ENCODE data around the gene PRSS2. TPM values are rescaled to one million over a fixed set of nuclear protein-coding genes. Genes with fewer than 3 reads are reported as not detected.
A peak's percentile ranks its signal among the peaks of the same experiment; 100 is the strongest.

Gene PRSS2
- total and polyA plus RNA-seq, 4 experiments from 2014 or later, result not detected

DNA sequence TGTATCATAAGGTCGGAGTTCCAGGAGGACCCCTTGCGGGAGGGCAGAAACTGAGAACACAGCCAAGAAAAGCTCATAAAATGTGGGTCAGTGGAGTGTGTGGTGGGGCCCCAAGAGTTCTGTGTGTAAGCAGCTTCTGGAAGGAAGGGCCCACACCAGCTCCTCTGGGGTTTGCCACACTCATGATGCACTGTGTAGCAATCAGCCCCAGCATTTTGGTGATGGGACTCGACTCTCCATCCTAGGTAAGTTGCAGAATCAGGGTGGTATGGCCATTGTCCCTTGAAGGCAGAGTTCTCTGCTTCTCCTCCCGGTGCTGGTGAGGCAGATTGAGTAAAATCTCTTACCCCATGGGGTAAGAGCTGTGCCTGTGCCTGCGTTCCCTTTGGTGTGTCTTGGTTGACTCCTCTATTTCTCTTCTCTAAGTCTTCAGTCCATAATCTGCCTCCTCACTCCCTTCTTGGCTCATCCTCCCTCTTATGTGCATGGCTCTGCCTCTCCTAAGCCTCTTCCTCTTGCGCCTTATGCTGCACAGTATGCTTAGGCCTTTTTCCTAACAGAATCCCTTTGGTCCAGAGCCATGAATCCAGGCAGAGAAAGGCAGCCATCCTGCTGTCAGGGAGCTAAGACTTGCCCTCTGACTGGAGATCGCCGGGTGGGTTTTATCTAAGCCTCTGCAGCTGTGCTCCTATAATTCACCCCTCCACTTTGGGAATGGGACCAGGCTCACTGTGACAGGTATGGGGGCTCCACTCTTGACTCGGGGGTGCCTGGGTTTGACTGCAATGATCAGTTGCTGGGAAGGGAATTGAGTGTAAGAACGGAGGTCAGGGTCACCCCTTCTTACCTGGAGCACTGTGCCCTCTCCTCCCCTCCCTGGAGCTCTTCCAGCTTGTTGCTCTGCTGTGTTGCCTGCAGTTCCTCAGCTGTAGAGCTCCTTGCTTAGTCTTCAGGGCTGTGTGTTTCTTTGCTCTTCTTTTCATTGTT lies 17.8 kb downstream of the PRSS2 start:
- peak overlapping the region; percentile 83 to 85 for H3K4me3 ChIP-seq (ENCODE audit: low read length in 2 of 2)
- ChIA-PET CTCF (ENCODE audit: partially characterized antibody) (interaction anchor here (1.3 to 21.7 kb wide), 3 partner anchors 10 to 488 kb away, joined by 3 to 623 read pairs (median 18); no protein-coding TSS in a partner anchor), POLR2A (ENCODE audit: partially characterized antibody) (interaction anchor here (0.6 to 30.6 kb wide), 41 partner anchors 19 to 499 kb away, joined by 3 to 6843 read pairs (median 6); partner anchors contain the start of genes CASP2 and EPHB6)
- H3K36me3 ChIP-seq (ENCODE audit: insufficient read depth, low read length), result peaks cover 16% of the 10 kb centered on the region
- no peaks in the 10 kb centered on the region for H3K27me3 ChIP-seq (ENCODE audit: insufficient read depth, low read length)
- peak overlapping the region; percentile 99 for H3K27ac ChIP-seq (ENCODE audit: low read depth, low read length)
- H3K4me1 ChIP-seq (ENCODE audit: insufficient read depth, low read length), result peaks cover 38% of the 10 kb centered on the region
- H3K27ac Mint-ChIP-seq, result peak overlapping the region; percentile 95 to 100 (median 96)
- H3K4me3 Mint-ChIP-seq, result peak overlapping the region; percentile 90 to 100 (median 98)
- intact Hi-C loops (cut with micrococcal nuclease), result no loop called here
- H3K27me3 Mint-ChIP-seq, result no peaks in the 10 kb centered on the region
- no peaks in the 10 kb centered on the region for H3K9me3 ChIP-seq (ENCODE audit: control insufficient read depth in 1 of 2, low read length in 2 of 2)
- peaks cover 0 to 3% (median under 1%) of the 10 kb centered on the region in 8 donors for H3K9me3 Mint-ChIP-seq
- peaks cover 60 to 61% of the 10 kb centered on the region in 2 donors for H3K36me3 Mint-ChIP-seq
- H3K4me1 Mint-ChIP-seq, result peaks cover 14 to 47% (median 24%) of the 10 kb centered on the region in 4 donors
- DNase-seq, result peak in 3 of 5 donors; percentile 8 to 47 (median 25)

DNA sequence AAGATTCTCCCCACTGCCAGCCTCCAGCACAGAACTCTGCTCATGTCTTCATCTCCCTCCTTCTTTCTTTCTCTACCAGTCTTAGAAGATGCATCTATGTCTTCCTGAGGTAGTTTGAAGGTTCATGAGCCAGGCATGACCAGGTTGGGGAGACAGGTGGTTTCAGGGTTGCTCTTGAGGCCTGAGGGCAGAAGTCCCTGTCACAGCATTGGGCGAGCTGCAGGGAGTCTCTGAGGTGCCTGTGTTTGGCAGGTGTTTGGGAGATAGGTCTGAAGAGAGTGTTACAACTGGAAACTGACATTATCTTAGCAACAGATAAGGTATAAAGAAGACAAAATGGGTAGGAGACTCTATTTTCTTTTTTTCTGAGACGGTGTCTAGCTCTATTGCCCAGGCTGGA lies 18.7 kb downstream of the PRSS2 start:
- POLR2A ChIA-PET (ENCODE audit: partially characterized antibody), result interaction anchor here (0.6 to 30.6 kb wide), 30 partner anchors 19 to 498 kb away, joined by 3 to 6843 read pairs (median 8); partner anchors contain the start of genes CASP2 and EPHB6
- peak in 2 of 5 donors; percentile 23 to 50 for DNase-seq
- Mint-ChIP-seq H3K4me1 (peaks cover 19 to 54% (median 30%) of the 10 kb centered on the region in 4 donors), H3K36me3 (peaks cover 67 to 68% of the 10 kb centered on the region in 2 donors), H3K27me3 (no peaks in the 10 kb centered on the region), H3K27ac (peak overlapping the region; percentile 95 to 100 (median 96)), H3K4me3 (peak overlapping the region; percentile 90 to 100 (median 98)), H3K9me3 (peaks cover 0 to 3% (median under 1%) of the 10 kb centered on the region in 8 donors)
- CTCF ChIA-PET (ENCODE audit: partially characterized antibody), result interaction anchor here (1.3 to 21.7 kb wide), 3 partner anchors 9 to 489 kb away, joined by 3 to 623 read pairs (median 18); no protein-coding TSS in a partner anchor
- Histone ChIP-seq H3K4me1 (ENCODE audit: insufficient read depth, low read length) (peaks cover 38% of the 10 kb centered on the region), H3K27me3 (ENCODE audit: insufficient read depth, low read length) (no peaks in the 10 kb centered on the region), H3K27ac (ENCODE audit: low read depth, low read length) (peak overlapping the region; percentile 99), H3K9me3 (ENCODE audit: control insufficient read depth in 1 of 2, low read length in 2 of 2) (no peaks in the 10 kb centered on the region), H3K36me3 (ENCODE audit: insufficient read depth, low read length) (peaks cover 16% of the 10 kb centered on the region), H3K4me3 (ENCODE audit: low read length in 2 of 2) (peak overlapping the region; percentile 83 to 85)
- intact Hi-C loops (cut with micrococcal nuclease), result no loop called here

DNA sequence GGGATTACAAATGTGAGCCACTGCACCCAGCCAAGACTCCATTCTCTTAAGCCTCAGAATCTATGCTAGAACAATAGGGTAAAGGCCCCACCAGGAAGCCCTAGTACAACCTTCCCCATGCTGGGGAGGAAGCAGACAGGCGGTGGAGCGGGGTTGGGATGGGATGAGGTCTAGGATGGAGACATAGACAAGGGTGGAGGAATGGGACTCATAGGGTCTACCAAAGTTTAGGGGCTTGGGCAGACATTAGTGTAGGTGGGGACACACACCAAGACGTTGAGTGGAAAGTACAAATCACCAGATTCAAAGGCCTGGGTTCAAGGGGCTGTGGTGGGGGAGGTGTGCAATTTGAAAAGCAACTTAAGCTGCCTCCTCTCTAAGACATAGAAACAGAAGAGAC lies 19.3 kb downstream of the PRSS2 start:
- H3K27me3 ChIP-seq (ENCODE audit: insufficient read depth, low read length), result no peaks in the 10 kb centered on the region

DNA sequence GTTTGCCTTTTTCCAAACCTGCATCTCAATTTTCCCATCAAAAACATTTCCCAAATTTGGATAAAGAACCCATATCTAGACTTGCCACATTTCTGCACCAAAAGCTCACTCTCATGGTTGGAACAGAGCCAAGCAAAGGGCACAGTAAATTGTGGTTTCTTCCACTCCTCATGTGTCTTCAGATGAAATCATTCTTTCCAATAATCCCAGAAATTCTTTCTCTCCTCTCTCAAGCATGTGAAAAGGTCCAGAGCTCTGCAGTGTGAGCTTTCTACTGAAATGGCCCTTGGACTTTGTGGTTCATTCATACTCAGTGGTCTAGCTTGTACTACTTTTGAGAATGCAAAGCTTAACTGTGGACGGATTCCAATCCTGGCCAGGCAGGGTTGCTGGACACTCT lies 19.8 kb downstream of the PRSS2 start:
- ChIA-PET POLR2A (ENCODE audit: partially characterized antibody) (interaction anchor here (0.7 to 30.6 kb wide), 20 partner anchors 17 to 617 kb away, joined by 3 to 6843 read pairs (median 7); partner anchors contain the start of gene EPHB6), CTCF (ENCODE audit: partially characterized antibody) (interaction anchor here (3.4 to 21.7 kb wide), 2 partner anchors 8 to 20 kb away, joined by 18 to 623 read pairs; no protein-coding TSS in a partner anchor)
- Histone ChIP-seq H3K4me1 (ENCODE audit: insufficient read depth, low read length) (peaks cover 43% of the 10 kb centered on the region), H3K4me3 (ENCODE audit: low read length in 2 of 2) (peak overlapping the region; percentile 83 to 85), H3K9me3 (ENCODE audit: control insufficient read depth in 1 of 2, low read length in 2 of 2) (no peaks in the 10 kb centered on the region), H3K36me3 (ENCODE audit: insufficient read depth, low read length) (peaks cover 16% of the 10 kb centered on the region), H3K27ac (ENCODE audit: low read depth, low read length) (peak overlapping the region; percentile 99), H3K27me3 (ENCODE audit: insufficient read depth, low read length) (no peaks in the 10 kb centered on the region)
- Mint-ChIP-seq H3K4me3 (peak overlapping the region; percentile 90 to 100 (median 98)), H3K36me3 (peaks cover 68 to 70% of the 10 kb centered on the region in 2 donors), H3K4me1 (peaks cover 27 to 62% (median 40%) of the 10 kb centered on the region in 4 donors), H3K27ac (peak overlapping the region; percentile 44 to 100 (median 95)), H3K27me3 (no peaks in the 10 kb centered on the region), H3K9me3 (peaks cover 0 to 3% (median under 1%) of the 10 kb centered on the region in 8 donors)
- intact Hi-C loops (cut with micrococcal nuclease), result no loop called here
- DNase-seq, result peak in 2 of 5 donors; percentile 15 to 27

More for the DNA sequence above, 19.3 kb downstream of the PRSS2 start:
- ChIA-PET CTCF (ENCODE audit: partially characterized antibody) (interaction anchor here (1.3 to 21.7 kb wide), 3 partner anchors 9 to 489 kb away, joined by 3 to 623 read pairs (median 18); no protein-coding TSS in a partner anchor), POLR2A (ENCODE audit: partially characterized antibody) (interaction anchor here (0.7 to 30.6 kb wide), 26 partner anchors 18 to 521 kb away, joined by 3 to 6843 read pairs (median 8); partner anchors contain the start of gene EPHB6)
- H3K27ac ChIP-seq (ENCODE audit: low read depth, low read length), result peak overlapping the region; percentile 99
- H3K36me3 ChIP-seq (ENCODE audit: insufficient read depth, low read length), result peaks cover 16% of the 10 kb centered on the region
- intact Hi-C loops (cut with micrococcal nuclease), result no loop called here
- H3K27me3 Mint-ChIP-seq, result no peaks in the 10 kb centered on the region
- H3K9me3 ChIP-seq (ENCODE audit: control insufficient read depth in 1 of 2, low read length in 2 of 2), result no peaks in the 10 kb centered on the region
- peaks cover 0 to 3% (median under 1%) of the 10 kb centered on the region in 8 donors for H3K9me3 Mint-ChIP-seq
- H3K36me3 Mint-ChIP-seq, result peaks cover 67 to 68% of the 10 kb centered on the region in 2 donors
- peak in 2 of 5 donors; percentile 12 to 17 for DNase-seq
- H3K4me1 ChIP-seq (ENCODE audit: insufficient read depth, low read length), result peaks cover 41% of the 10 kb centered on the region
- H3K27ac Mint-ChIP-seq, result peak overlapping the region; percentile 95 to 100 (median 96)
- peak overlapping the region; percentile 83 to 85 for H3K4me3 ChIP-seq (ENCODE audit: low read length in 2 of 2)
- H3K4me3 Mint-ChIP-seq, result peak overlapping the region; percentile 90 to 100 (median 98)
- peaks cover 25 to 61% (median 36%) of the 10 kb centered on the region in 4 donors for H3K4me1 Mint-ChIP-seq

DNA sequence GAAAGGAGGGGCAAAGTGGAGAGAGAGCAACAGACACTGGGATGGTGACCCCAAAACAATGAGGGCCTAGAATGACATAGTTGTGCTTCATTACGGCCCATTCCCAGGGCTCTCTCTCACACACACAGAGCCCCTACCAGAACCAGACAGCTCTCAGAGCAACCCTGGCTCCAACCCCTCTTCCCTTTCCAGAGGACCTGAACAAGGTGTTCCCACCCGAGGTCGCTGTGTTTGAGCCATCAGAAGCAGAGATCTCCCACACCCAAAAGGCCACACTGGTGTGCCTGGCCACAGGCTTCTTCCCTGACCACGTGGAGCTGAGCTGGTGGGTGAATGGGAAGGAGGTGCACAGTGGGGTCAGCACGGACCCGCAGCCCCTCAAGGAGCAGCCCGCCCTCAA lies 20.7 kb downstream of the PRSS2 start:
- peak overlapping the region; percentile 99 for H3K27ac ChIP-seq (ENCODE audit: low read depth, low read length)
- intact Hi-C loops (cut with micrococcal nuclease), result no loop called here
- Mint-ChIP-seq H3K27me3 (no peaks in the 10 kb centered on the region), H3K36me3 (peaks cover 71 to 75% of the 10 kb centered on the region in 2 donors), H3K9me3 (peaks cover 0 to 3% (median under 1%) of the 10 kb centered on the region in 8 donors), H3K27ac (peak overlapping the region; percentile 86 to 100 (median 95)), H3K4me1 (peaks cover 27 to 61% (median 40%) of the 10 kb centered on the region in 4 donors), H3K4me3 (peak overlapping the region; percentile 78 to 100 (median 97))
- ChIA-PET CTCF (ENCODE audit: partially characterized antibody) (interaction anchor here (21.7 kb wide), 1 partner anchor 19 kb away, joined by 623 read pairs; no protein-coding TSS in a partner anchor), POLR2A (ENCODE audit: partially characterized antibody) (interaction anchor here (0.7 to 30.6 kb wide), 17 partner anchors 8 to 616 kb away, joined by 3 to 6843 read pairs (median 4); no protein-coding TSS in a partner anchor)
- peaks cover 43% of the 10 kb centered on the region for H3K4me1 ChIP-seq (ENCODE audit: insufficient read depth, low read length)
- H3K36me3 ChIP-seq (ENCODE audit: insufficient read depth, low read length), result peaks cover 16% of the 10 kb centered on the region
- DNase-seq, result peak in 1 of 5 donors; percentile 12
- H3K27me3 ChIP-seq (ENCODE audit: insufficient read depth, low read length), result no peaks in the 10 kb centered on the region
- H3K4me3 ChIP-seq (ENCODE audit: low read length in 2 of 2), result peak overlapping the region in 1 of 2 donors; percentile 83
- no peaks in the 10 kb centered on the region for H3K9me3 ChIP-seq (ENCODE audit: control insufficient read depth in 1 of 2, low read length in 2 of 2)

DNA sequence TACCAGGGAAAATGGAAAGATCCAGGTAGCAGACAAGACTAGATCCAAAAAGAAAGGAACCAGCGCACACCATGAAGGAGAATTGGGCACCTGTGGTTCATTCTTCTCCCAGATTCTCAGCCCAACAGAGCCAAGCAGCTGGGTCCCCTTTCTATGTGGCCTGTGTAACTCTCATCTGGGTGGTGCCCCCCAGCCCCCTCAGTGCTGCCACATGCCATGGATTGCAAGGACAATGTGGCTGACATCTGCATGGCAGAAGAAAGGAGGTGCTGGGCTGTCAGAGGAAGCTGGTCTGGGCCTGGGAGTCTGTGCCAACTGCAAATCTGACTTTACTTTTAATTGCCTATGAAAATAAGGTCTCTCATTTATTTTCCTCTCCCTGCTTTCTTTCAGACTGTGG lies 21.4 kb downstream of the PRSS2 start:
- Histone ChIP-seq H3K4me3 (ENCODE audit: low read length in 2 of 2) (peak overlapping the region in 1 of 2 donors; percentile 83), H3K27me3 (ENCODE audit: insufficient read depth, low read length) (no peaks in the 10 kb centered on the region), H3K4me1 (ENCODE audit: insufficient read depth, low read length) (peaks cover 43% of the 10 kb centered on the region), H3K36me3 (ENCODE audit: insufficient read depth, low read length) (peaks cover 16% of the 10 kb centered on the region), H3K27ac (ENCODE audit: low read depth, low read length) (peak overlapping the region; percentile 99), H3K9me3 (ENCODE audit: control insufficient read depth in 1 of 2, low read length in 2 of 2) (no peaks in the 10 kb centered on the region)
- H3K4me3 Mint-ChIP-seq, result peak overlapping the region; percentile 78 to 100 (median 97)
- ChIA-PET CTCF (ENCODE audit: partially characterized antibody) (interaction anchor here (21.7 kb wide), 1 partner anchor 19 kb away, joined by 623 read pairs; no protein-coding TSS in a partner anchor), POLR2A (ENCODE audit: partially characterized antibody) (interaction anchor here (1.1 to 30.6 kb wide), 17 partner anchors 9 to 590 kb away, joined by 3 to 6843 read pairs (median 7); partner anchors contain the start of genes EPHB6 and ZYX)
- peaks cover 68 to 76% of the 10 kb centered on the region in 2 donors for H3K36me3 Mint-ChIP-seq
- H3K27ac Mint-ChIP-seq, result peak overlapping the region; percentile 95 to 100 (median 99)
- H3K9me3 Mint-ChIP-seq, result peaks cover 0 to 3% (median under 1%) of the 10 kb centered on the region in 8 donors
- H3K4me1 Mint-ChIP-seq, result peaks cover 27 to 61% (median 40%) of the 10 kb centered on the region in 4 donors
- intact Hi-C loops (cut with micrococcal nuclease), result no loop called here
- no peak for DNase-seq
- H3K27me3 Mint-ChIP-seq, result no peaks in the 10 kb centered on the region

Measured in CD4-positive, alpha-beta memory T cell (primary cell).